Fibroblast of mammary gland (primary cell): Measurements from ENCODE around the gene CMPK2.

Experiments used
- DNase-seq: peaks from one replicate; pipeline ENCODE4 v3.0.0-alpha.2; 2010; ENCODE audit warnings: low read depth
- H3K4me3 ChIP-seq: 2 replicates; pipeline ENCODE4 v1.5.1; 2011; ENCODE audit warnings: low read depth, mild to moderate bottlenecking, low read length, moderate library complexity; ENCODE audit not compliant: control insufficient read depth
- CTCF ChIP-seq: conservative IDR thresholded peaks from 2 replicates; pipeline ENCODE4 v1.5.1; 2011; ENCODE audit warnings: low read depth, low read length, inconsistent platforms; ENCODE audit not compliant: control insufficient read depth, insufficient read depth

The CMPK2 gene

GRCh38 chr2:6824962-6825361, 40.7 kb downstream of the CMPK2 start:
- DNase-seq: peak; percentile 87
- no peak overlapping the region for H3K4me3 ChIP-seq
- no peak for TF ChIP-seq CTCF

GRCh38 chr2:6823111-6823510, 42.6 kb downstream of the CMPK2 start:
- no peak for TF ChIP-seq CTCF
- no peak overlapping the region for H3K4me3 ChIP-seq
- DNase-seq: peak; percentile 28

GRCh38 chr2:6822406-6822805, 43.3 kb downstream of the CMPK2 start:
- no peak for TF ChIP-seq CTCF

GRCh38 chr2:6820903-6821584, 44.7 kb downstream of the CMPK2 start:
- no peak for DNase-seq
- H3K4me3 ChIP-seq: no peak overlapping the region
- TF ChIP-seq CTCF: no peak

More at GRCh38 chr2:6822406-6822805, 43.3 kb downstream of the CMPK2 start:
- no peak for DNase-seq
- no peak overlapping the region for H3K4me3 ChIP-seq

- peak; percentile 51 for DNase-seq
Observed at GRCh38 chr2:6820236-6820635, 45.5 kb downstream of the CMPK2 start.

GRCh38 chr2:6819668-6820067, 46.0 kb downstream of the CMPK2 start:
- H3K4me3 ChIP-seq: no peak overlapping the region
- TF ChIP-seq CTCF: no peak
- DNase-seq: no peak

More at GRCh38 chr2:6820236-6820635, 45.5 kb downstream of the CMPK2 start:
- TF ChIP-seq CTCF: no peak
- H3K4me3 ChIP-seq: no peak overlapping the region
